Mesothelial cell of epicardium (in vitro differentiated cells): ENCODE data around the gene BRD2. TPM values are rescaled to one million over a fixed set of nuclear protein-coding genes. Genes with fewer than 3 reads are reported as not detected.

Experiments
- DNase-seq, 2 experiments: peaks; one replicate each; pipeline ENCODE4 v3.0.0; 2021; ENCODE audit warnings: low spot score in 2 of 2; ENCODE audit not compliant: unreplicated experiment in 2 of 2
- H3K27ac Mint-ChIP-seq: 2 replicates; pipeline ENCODE4 v1.8.0; 2021; ENCODE audit warnings: mixed read lengths
- H3K27me3 Mint-ChIP-seq: 2 replicates; pipeline ENCODE4 v1.8.0; 2021; ENCODE audit warnings: low read depth, mixed read lengths
- H3K36me3 Mint-ChIP-seq: 2 replicates; pipeline ENCODE4 v1.8.0; 2021; ENCODE audit warnings: mixed read lengths
- H3K4me1 Mint-ChIP-seq: 2 replicates; pipeline ENCODE4 v1.8.0; 2021; ENCODE audit warnings: mixed read lengths
- H3K4me3 Mint-ChIP-seq: 2 replicates; pipeline ENCODE4 v1.8.0; 2021; ENCODE audit warnings: mild to moderate bottlenecking, moderate library complexity, mixed read lengths
- H3K9me3 Mint-ChIP-seq: 2 replicates; pipeline ENCODE4 v1.8.0; 2021; ENCODE audit warnings: mixed read lengths
- CTCF ChIP-seq: fragments of 200-600 bp; sonication (generic); IDR thresholded peaks from one replicate; pipeline ENCODE4 v1.5.0; 2021; ENCODE audit warnings: antibody characterized with exemption; ENCODE audit not compliant: unreplicated experiment
- total RNA-seq: library from RNA; stranded (reverse); gene quantifications from 3 replicates; pipeline ENCODE4 v1.2.1, GENCODE V29; 2021

The BRD2 gene
- total RNA-seq, 1 donor from 2014 or later: 246 TPM

- Mint-ChIP-seq H3K27me3 (no peaks in the 10 kb centered on the region), H3K36me3 (peaks cover 53% of the 10 kb centered on the region), H3K4me3 (no peak overlapping the region), H3K4me1 (peaks cover 19% of the 10 kb centered on the region), H3K9me3 (no peaks in the 10 kb centered on the region), H3K27ac (peak overlapping the region; percentile 34)
- DNase-seq: no peak
- no peak for TF ChIP-seq CTCF
Measured at GRCh38 chr6:32979720-32980487, 11.5 kb downstream of the BRD2 start.

- TF ChIP-seq CTCF: no peak
Measured at GRCh38 chr6:32980488-32981038, 12.2 kb downstream of the BRD2 start.

GRCh38 chr6:32982084-32982701 is 13.8 kb downstream of the BRD2 start:
- no peak for TF ChIP-seq CTCF
- peaks cover 34% of the 10 kb centered on the region for H3K36me3 Mint-ChIP-seq
- H3K27me3 Mint-ChIP-seq: peaks cover 9% of the 10 kb centered on the region
- DNase-seq: no peak
- no peaks in the 10 kb centered on the region for H3K9me3 Mint-ChIP-seq
- H3K27ac Mint-ChIP-seq: peak overlapping the region; percentile 36
- H3K4me3 Mint-ChIP-seq: no peak overlapping the region
- H3K4me1 Mint-ChIP-seq: peaks cover 2% of the 10 kb centered on the region

More at GRCh38 chr6:32980488-32981038, 12.2 kb downstream of the BRD2 start:
- Mint-ChIP-seq H3K9me3 (no peaks in the 10 kb centered on the region), H3K27ac (peak overlapping the region; percentile 21), H3K27me3 (no peaks in the 10 kb centered on the region), H3K4me1 (peaks cover 12% of the 10 kb centered on the region), H3K4me3 (no peak overlapping the region), H3K36me3 (peaks cover 49% of the 10 kb centered on the region)
- no peak for DNase-seq

- no peak for DNase-seq
- no peak overlapping the region for H3K4me3 Mint-ChIP-seq
- H3K36me3 Mint-ChIP-seq: peaks cover 27% of the 10 kb centered on the region
- H3K9me3 Mint-ChIP-seq: no peaks in the 10 kb centered on the region
- TF ChIP-seq CTCF: no peak
- peaks cover 2% of the 10 kb centered on the region for H3K4me1 Mint-ChIP-seq
- H3K27me3 Mint-ChIP-seq: peaks cover 16% of the 10 kb centered on the region
- H3K27ac Mint-ChIP-seq: peak overlapping the region; percentile 2
Measured at GRCh38 chr6:32982702-32983492, 14.5 kb downstream of the BRD2 start.

GRCh38 chr6:32983493-32983848 is 15.1 kb downstream of the BRD2 start:
- peaks cover 21% of the 10 kb centered on the region for H3K36me3 Mint-ChIP-seq
- peaks cover 21% of the 10 kb centered on the region for H3K27me3 Mint-ChIP-seq
- H3K27ac Mint-ChIP-seq: no peak overlapping the region
- H3K4me1 Mint-ChIP-seq: peaks cover 2% of the 10 kb centered on the region
- H3K4me3 Mint-ChIP-seq: no peak overlapping the region
- DNase-seq: no peak
- TF ChIP-seq CTCF: no peak
- no peaks in the 10 kb centered on the region for H3K9me3 Mint-ChIP-seq
